Adipocyte (in vitro differentiated cells): ENCODE data around the gene ABCC8.

Source experiments
- DNase-seq: peaks from one replicate; pipeline ENCODE4 v3.0.0-alpha.2; 2015; ENCODE audit warnings: low read depth
- H3K27me3 ChIP-seq: replicated peaks from 2 replicates; pipeline ENCODE4 v1.7.0; 2013; ENCODE audit warnings: mild to moderate bottlenecking, low read length, moderate library complexity; ENCODE audit not compliant: control insufficient read depth, insufficient read depth
- H3K36me3 ChIP-seq: 2 replicates; pipeline ENCODE4 v1.7.0; 2013; ENCODE audit warnings: low read length, mild to moderate bottlenecking, moderate library complexity; ENCODE audit not compliant: control insufficient read depth, insufficient read depth, severe bottlenecking
- H3K4me1 ChIP-seq: 2 replicates; pipeline ENCODE4 v1.7.0; 2013; ENCODE audit warnings: mild to moderate bottlenecking, low read length, moderate library complexity; ENCODE audit not compliant: control insufficient read depth, insufficient read depth
- H3K4me3 ChIP-seq: 2 replicates; pipeline ENCODE4 v1.7.0; 2013; ENCODE audit warnings: mild to moderate bottlenecking, low read length, moderate library complexity
- H3K9ac ChIP-seq: 2 replicates; pipeline ENCODE4 v1.7.0; 2013; ENCODE audit warnings: mild to moderate bottlenecking, low read length, moderate library complexity
- H3K9me3 ChIP-seq: 2 replicates; pipeline ENCODE4 v1.7.0; 2013; ENCODE audit warnings: mild to moderate bottlenecking, low read length, moderate library complexity; ENCODE audit not compliant: control insufficient read depth

The ABCC8 gene

GRCh38 chr11:17476317-17477083 is at the start of gene ABCC8:
ABCC8 (minus strand) TSS chr11:17476845; CDS start chr11:17476776, 69 bp downstream.
- H3K4me1 ChIP-seq: no peaks in the 10 kb centered on the region
- peaks cover 77% of the 10 kb centered on the region for H3K27me3 ChIP-seq
- H3K4me3 ChIP-seq: peak within 1 kb of the TSS; percentile 7
- DNase-seq: no peak
- H3K36me3 ChIP-seq: no peaks in the 10 kb centered on the region
- H3K9me3 ChIP-seq: no peaks in the 10 kb centered on the region
- no peak within 1 kb of the TSS for H3K9ac ChIP-seq

- Histone ChIP-seq H3K9ac (no peak overlapping the region), H3K36me3 (no peaks in the 10 kb centered on the region), H3K27me3 (peaks cover 52% of the 10 kb centered on the region), H3K4me3 (no peak overlapping the region), H3K9me3 (no peaks in the 10 kb centered on the region), H3K4me1 (peaks cover 5% of the 10 kb centered on the region)
- no peak for DNase-seq
Observed at GRCh38 chr11:17526326-17526725, 49.7 kb upstream of the ABCC8 start.

- Histone ChIP-seq H3K4me3 (no peak overlapping the region), H3K9ac (no peak overlapping the region), H3K4me1 (peaks cover 3% of the 10 kb centered on the region), H3K27me3 (peaks cover 53% of the 10 kb centered on the region), H3K9me3 (no peaks in the 10 kb centered on the region), H3K36me3 (no peaks in the 10 kb centered on the region)
- no peak for DNase-seq
Observed at GRCh38 chr11:17525570-17525969, 48.9 kb upstream of the ABCC8 start.

GRCh38 chr11:17524221-17524620 is 47.6 kb upstream of the ABCC8 start:
- peaks cover 3% of the 10 kb centered on the region for H3K4me1 ChIP-seq
- no peaks in the 10 kb centered on the region for H3K9me3 ChIP-seq
- H3K4me3 ChIP-seq: no peak overlapping the region
- no peak for DNase-seq
- no peak overlapping the region for H3K9ac ChIP-seq
- peaks cover 54% of the 10 kb centered on the region for H3K27me3 ChIP-seq
- H3K36me3 ChIP-seq: no peaks in the 10 kb centered on the region

GRCh38 chr11:17522655-17523054 is 46.0 kb upstream of the ABCC8 start:
- H3K4me1 ChIP-seq: no peaks in the 10 kb centered on the region
- no peak overlapping the region for H3K4me3 ChIP-seq
- no peaks in the 10 kb centered on the region for H3K9me3 ChIP-seq
- no peak for DNase-seq
- peaks cover 51% of the 10 kb centered on the region for H3K27me3 ChIP-seq
- H3K36me3 ChIP-seq: no peaks in the 10 kb centered on the region
- no peak overlapping the region for H3K9ac ChIP-seq

- Histone ChIP-seq H3K9me3 (no peaks in the 10 kb centered on the region), H3K4me1 (no peaks in the 10 kb centered on the region)
Observed at GRCh38 chr11:17521106-17521900, 44.7 kb upstream of the ABCC8 start.

GRCh38 chr11:17519061-17519885 is 42.6 kb upstream of the ABCC8 start:
- DNase-seq: no peak

More at GRCh38 chr11:17521106-17521900, 44.7 kb upstream of the ABCC8 start:
- Histone ChIP-seq H3K9ac (no peak overlapping the region), H3K4me3 (no peak overlapping the region), H3K36me3 (no peaks in the 10 kb centered on the region), H3K27me3 (peaks cover 58% of the 10 kb centered on the region)
- DNase-seq: no peak

GRCh38 chr11:17518366-17518765 is 41.7 kb upstream of the ABCC8 start:
- H3K4me1 ChIP-seq: peaks cover 6% of the 10 kb centered on the region
- H3K36me3 ChIP-seq: no peaks in the 10 kb centered on the region
- H3K9ac ChIP-seq: no peak overlapping the region
- no peaks in the 10 kb centered on the region for H3K9me3 ChIP-seq
- peaks cover 48% of the 10 kb centered on the region for H3K27me3 ChIP-seq
- H3K4me3 ChIP-seq: no peak overlapping the region
- DNase-seq: no peak

More at GRCh38 chr11:17519061-17519885, 42.6 kb upstream of the ABCC8 start:
- no peaks in the 10 kb centered on the region for H3K4me1 ChIP-seq
- no peak overlapping the region for H3K4me3 ChIP-seq
- H3K27me3 ChIP-seq: peaks cover 48% of the 10 kb centered on the region
- no peaks in the 10 kb centered on the region for H3K9me3 ChIP-seq
- no peak overlapping the region for H3K9ac ChIP-seq
- H3K36me3 ChIP-seq: no peaks in the 10 kb centered on the region

GRCh38 chr11:17517186-17517585 is 40.5 kb upstream of the ABCC8 start:
- Histone ChIP-seq H3K4me3 (no peak overlapping the region), H3K36me3 (no peaks in the 10 kb centered on the region), H3K9ac (no peak overlapping the region), H3K9me3 (no peaks in the 10 kb centered on the region), H3K4me1 (peaks cover 7% of the 10 kb centered on the region), H3K27me3 (peaks cover 44% of the 10 kb centered on the region)
- no peak for DNase-seq

GRCh38 chr11:17516551-17517150 is 40.0 kb upstream of the ABCC8 start:
- DNase-seq: no peak
- Histone ChIP-seq H3K4me3 (no peak overlapping the region), H3K27me3 (peaks cover 42% of the 10 kb centered on the region), H3K9me3 (no peaks in the 10 kb centered on the region), H3K9ac (no peak overlapping the region), H3K4me1 (peaks cover 7% of the 10 kb centered on the region), H3K36me3 (no peaks in the 10 kb centered on the region)
